DOHH2 (cell line): ENCODE data around the gene SLC34A1.

ENCODE experiments used
- EZH2phosphoT487 ChIP-seq: fragments of 200-600 bp; sonication (generic); IDR thresholded peaks from 2 replicates; pipeline ENCODE4 v1.6.1; 2017; ENCODE audit warnings: borderline replicate concordance, mild to moderate bottlenecking, antibody characterized with exemption, low read length, moderate library complexity, mixed read lengths
- TF ChIP-seq, protein P1 (sequence below): fragments of 200-600 bp; sonication (generic); IDR thresholded peaks from one replicate; pipeline ENCODE4 v1.5.1; 2014; ENCODE audit warnings: antibody characterized with exemption, mild to moderate bottlenecking, low read depth, low read length; ENCODE audit not compliant: poor library complexity, severe bottlenecking

GRCh38 chr5:177440211-177440989, 56.2 kb downstream of the SLC34A1 start:
- TF ChIP-seq, protein P1, sequence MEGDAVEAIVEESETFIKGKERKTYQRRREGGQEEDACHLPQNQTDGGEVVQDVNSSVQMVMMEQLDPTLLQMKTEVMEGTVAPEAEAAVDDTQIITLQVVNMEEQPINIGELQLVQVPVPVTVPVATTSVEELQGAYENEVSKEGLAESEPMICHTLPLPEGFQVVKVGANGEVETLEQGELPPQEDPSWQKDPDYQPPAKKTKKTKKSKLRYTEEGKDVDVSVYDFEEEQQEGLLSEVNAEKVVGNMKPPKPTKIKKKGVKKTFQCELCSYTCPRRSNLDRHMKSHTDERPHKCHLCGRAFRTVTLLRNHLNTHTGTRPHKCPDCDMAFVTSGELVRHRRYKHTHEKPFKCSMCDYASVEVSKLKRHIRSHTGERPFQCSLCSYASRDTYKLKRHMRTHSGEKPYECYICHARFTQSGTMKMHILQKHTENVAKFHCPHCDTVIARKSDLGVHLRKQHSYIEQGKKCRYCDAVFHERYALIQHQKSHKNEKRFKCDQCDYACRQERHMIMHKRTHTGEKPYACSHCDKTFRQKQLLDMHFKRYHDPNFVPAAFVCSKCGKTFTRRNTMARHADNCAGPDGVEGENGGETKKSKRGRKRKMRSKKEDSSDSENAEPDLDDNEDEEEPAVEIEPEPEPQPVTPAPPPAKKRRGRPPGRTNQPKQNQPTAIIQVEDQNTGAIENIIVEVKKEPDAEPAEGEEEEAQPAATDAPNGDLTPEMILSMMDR: no peak
- no peak for TF ChIP-seq EZH2phosphoT487
